Vagina (tissue), 2 donors: ENCODE data around the gene CARD8.

Experiments
- CTCF ChIP-seq, 3 experiments: fragments of 450-650 bp in 2 of 3; fragments of 200-600 bp in 1 of 3; sonication (generic) in 1 of 3; IDR thresholded peaks; one replicate each; pipeline ENCODE4 v1.5.1; 2017 to 2019; ENCODE audit warnings: antibody characterized with exemption in 3 of 3, mild to moderate bottlenecking in 2 of 3, moderate library complexity in 2 of 3
- POLR2A ChIP-seq, 2 donors: fragments of 450-650 bp; IDR thresholded peaks; one replicate each; pipeline ENCODE4 v1.6.1; 2017; ENCODE audit warnings: antibody characterized with exemption in 2 of 2, mild to moderate bottlenecking in 2 of 2, moderate library complexity in 2 of 2

DNA sequence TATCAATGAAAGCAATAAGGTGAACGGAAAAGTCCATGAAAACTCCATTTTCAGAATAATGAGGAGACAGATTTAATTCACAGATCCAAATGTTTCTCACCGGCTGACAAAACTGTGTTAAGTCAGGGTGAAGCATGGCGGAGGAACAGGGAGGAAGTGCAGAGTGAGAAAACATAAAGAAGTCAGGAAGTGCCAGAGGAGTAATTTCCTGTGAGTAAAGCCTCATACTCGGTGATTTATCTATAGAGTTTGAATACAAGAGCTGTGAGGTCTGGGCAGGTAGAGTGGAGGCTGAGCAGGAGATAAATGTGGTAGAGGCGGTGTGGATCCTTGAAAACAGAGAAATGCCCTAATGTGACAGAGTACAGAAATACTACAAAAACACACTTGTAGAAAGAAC, 11.4 kb downstream of the CARD8 start:
- TF ChIP-seq CTCF (IDR thresholded peaks at IDR 0.05) (no peak), POLR2A (IDR thresholded peaks at IDR 0.05) (no peak)
